HG03432 (cell line): ENCODE data around the gene P2RX7.

Experiments used
- ATAC-seq: cut with Tn5 transposase; IDR thresholded peaks from one replicate; pipeline ENCODE4 v1.9.1; 2021; ENCODE audit warnings: mild to moderate bottlenecking, moderate library complexity; ENCODE audit not compliant: unreplicated experiment

Gene P2RX7

GRCh38 chr12:121132601-121133481 is at the start of gene P2RX7:
P2RX7 (plus strand) TSS chr12:121132876; CDS start chr12:121132971, 95 bp downstream.
- peak; percentile 33 for ATAC-seq

GRCh38 chr12:121084229-121084628 is 48.4 kb upstream of the P2RX7 start:
- ATAC-seq: no peak

- ATAC-seq: no peak
Measured at GRCh38 chr12:121085069-121085468, 47.6 kb upstream of the P2RX7 start.

GRCh38 chr12:121085506-121086353 is 46.9 kb upstream of the P2RX7 start:
- no peak for ATAC-seq

GRCh38 chr12:121086781-121087295 is 45.8 kb upstream of the P2RX7 start:
- no peak for ATAC-seq

GRCh38 chr12:121087467-121088194 is 45.0 kb upstream of the P2RX7 start:
- ATAC-seq: no peak

GRCh38 chr12:121088195-121088585 is 44.5 kb upstream of the P2RX7 start:
- ATAC-seq: no peak

GRCh38 chr12:121089031-121089812 is 43.5 kb upstream of the P2RX7 start:
- ATAC-seq: no peak

GRCh38 chr12:121089813-121090430 is 42.8 kb upstream of the P2RX7 start:
- no peak for ATAC-seq

GRCh38 chr12:121090586-121091514 is 41.8 kb upstream of the P2RX7 start:
- no peak for ATAC-seq

- no peak for ATAC-seq
Measured at GRCh38 chr12:121092034-121092433, 40.6 kb upstream of the P2RX7 start.

GRCh38 chr12:121093487-121093891 is 39.2 kb upstream of the P2RX7 start:
- no peak for ATAC-seq

GRCh38 chr12:121095544-121096198 is 37.0 kb upstream of the P2RX7 start:
- peak; percentile 70 for ATAC-seq

- no peak for ATAC-seq
Measured at GRCh38 chr12:121096199-121096798, 36.4 kb upstream of the P2RX7 start.

- ATAC-seq: no peak
Measured at GRCh38 chr12:121099779-121100178, 32.9 kb upstream of the P2RX7 start.

- ATAC-seq: no peak
Measured at GRCh38 chr12:121102307-121102706, 30.4 kb upstream of the P2RX7 start.

GRCh38 chr12:121107681-121108080 is 25.0 kb upstream of the P2RX7 start:
- no peak for ATAC-seq

GRCh38 chr12:121108492-121108891 is 24.2 kb upstream of the P2RX7 start:
- no peak for ATAC-seq
